ENCODE measurements around the gene TRPM2. TPM values are rescaled to one million over a fixed set of nuclear protein-coding genes. Genes with fewer than 3 reads are reported as not detected.

Gene TRPM2
- total RNA-seq, 1 experiment from 2014 or later: not detected

- intact Hi-C loops (cut with micrococcal nuclease; ENCODE audit: unreplicated experiment): no loop called here
- Mint-ChIP-seq H3K27me3 (ENCODE audit: unreplicated experiment) (peaks cover 72% of the 10 kb centered on the region), H3K4me3 (ENCODE audit: low read depth, unreplicated experiment) (no peak overlapping the region), H3K9me3 (ENCODE audit: low read depth, unreplicated experiment) (no peaks in the 10 kb centered on the region), H3K4me1 (ENCODE audit: low read depth, unreplicated experiment) (no peaks in the 10 kb centered on the region), H3K36me3 (ENCODE audit: insufficient read depth, unreplicated experiment) (no peaks in the 10 kb centered on the region), H3K27ac (ENCODE audit: unreplicated experiment) (no peak overlapping the region)
- no peak for DNase-seq
- no TSS peak for BruUV-seq (replicated peaks)
- CTCF ChIA-PET: interaction anchor here (0.5 kb wide), 1 partner anchor 572 kb away, joined by 5 read pairs; no protein-coding TSS in a partner anchor
- TF ChIP-seq CTCF (IDR thresholded peaks at IDR 0.05; ENCODE audit: unreplicated experiment): no peak
Observed at GRCh38 chr21:44442266-44443125, 89.1 kb downstream of the TRPM2 start.

GRCh38 chr21:44443291-44443890 is 90.0 kb downstream of the TRPM2 start:
- no peak overlapping the region for H3K4me3 Mint-ChIP-seq (ENCODE audit: low read depth, unreplicated experiment)
- TF ChIP-seq CTCF (IDR thresholded peaks at IDR 0.05; ENCODE audit: unreplicated experiment): no peak
- DNase-seq: no peak
- intact Hi-C loops (cut with micrococcal nuclease; ENCODE audit: unreplicated experiment): no loop called here
- no TSS peak for BruUV-seq (replicated peaks)
- CTCF ChIA-PET: no interaction called here
- H3K27me3 Mint-ChIP-seq (ENCODE audit: unreplicated experiment): peaks cover 79% of the 10 kb centered on the region
- H3K27ac Mint-ChIP-seq (ENCODE audit: unreplicated experiment): no peak overlapping the region
- no peaks in the 10 kb centered on the region for H3K9me3 Mint-ChIP-seq (ENCODE audit: low read depth, unreplicated experiment)
- H3K4me1 Mint-ChIP-seq (ENCODE audit: low read depth, unreplicated experiment): no peaks in the 10 kb centered on the region
- no peaks in the 10 kb centered on the region for H3K36me3 Mint-ChIP-seq (ENCODE audit: insufficient read depth, unreplicated experiment)

- CTCF ChIA-PET: no interaction called here
- no peak overlapping the region for H3K27ac Mint-ChIP-seq (ENCODE audit: unreplicated experiment)
- BruUV-seq (replicated peaks): no TSS peak
- H3K36me3 Mint-ChIP-seq (ENCODE audit: insufficient read depth, unreplicated experiment): no peaks in the 10 kb centered on the region
- no peak for DNase-seq
- no peaks in the 10 kb centered on the region for H3K9me3 Mint-ChIP-seq (ENCODE audit: low read depth, unreplicated experiment)
- H3K4me1 Mint-ChIP-seq (ENCODE audit: low read depth, unreplicated experiment): no peaks in the 10 kb centered on the region
- intact Hi-C loops (cut with micrococcal nuclease; ENCODE audit: unreplicated experiment): no loop called here
- peaks cover 82% of the 10 kb centered on the region for H3K27me3 Mint-ChIP-seq (ENCODE audit: unreplicated experiment)
- no peak for TF ChIP-seq CTCF (IDR thresholded peaks at IDR 0.05; ENCODE audit: unreplicated experiment)
- no peak overlapping the region for H3K4me3 Mint-ChIP-seq (ENCODE audit: low read depth, unreplicated experiment)
Observed at GRCh38 chr21:44443891-44444285, 90.5 kb downstream of the TRPM2 start.

GRCh38 chr21:44444286-44444931 is 91.0 kb downstream of the TRPM2 start:
- TF ChIP-seq CTCF (IDR thresholded peaks at IDR 0.05; ENCODE audit: unreplicated experiment): peak; percentile 28
- peaks cover 82% of the 10 kb centered on the region for H3K27me3 Mint-ChIP-seq (ENCODE audit: unreplicated experiment)
- no peaks in the 10 kb centered on the region for H3K36me3 Mint-ChIP-seq (ENCODE audit: insufficient read depth, unreplicated experiment)
- no peak overlapping the region for H3K27ac Mint-ChIP-seq (ENCODE audit: unreplicated experiment)
- intact Hi-C loops (cut with micrococcal nuclease; ENCODE audit: unreplicated experiment): no loop called here
- DNase-seq: peak; percentile 14
- H3K4me3 Mint-ChIP-seq (ENCODE audit: low read depth, unreplicated experiment): no peak overlapping the region
- CTCF ChIA-PET: no interaction called here
- H3K9me3 Mint-ChIP-seq (ENCODE audit: low read depth, unreplicated experiment): no peaks in the 10 kb centered on the region
- H3K4me1 Mint-ChIP-seq (ENCODE audit: low read depth, unreplicated experiment): no peaks in the 10 kb centered on the region
- no TSS peak for BruUV-seq (replicated peaks)
